BLaER1 (cell line): ENCODE measurements around the gene C4BPB.

Experiments
- H3K27ac ChIP-seq: shearing (Covaris generic); formaldehyde crosslinking; 2 replicates; pipeline ENCODE4 v1.8.1; 2022
- H3K27me3 ChIP-seq: shearing (Covaris generic); formaldehyde crosslinking; 2 replicates; pipeline ENCODE4 v1.8.1; 2022
- H3K36me3 ChIP-seq: shearing (Covaris generic); formaldehyde crosslinking; 2 replicates; pipeline ENCODE4 v1.8.1; 2022
- H3K4me1 ChIP-seq: shearing (Covaris generic); formaldehyde crosslinking; 2 replicates; pipeline ENCODE4 v1.8.1; 2022
- H3K4me2 ChIP-seq: shearing (Covaris generic); formaldehyde crosslinking; 2 replicates; pipeline ENCODE4 v1.8.1; 2022
- H3K4me3 ChIP-seq: shearing (Covaris generic); formaldehyde crosslinking; 2 replicates; pipeline ENCODE4 v1.8.1; 2022
- H3K9ac ChIP-seq: shearing (Covaris generic); formaldehyde crosslinking; 2 replicates; pipeline ENCODE4 v1.8.1; 2022
- H3K9me3 ChIP-seq: shearing (Covaris generic); formaldehyde crosslinking; 2 replicates; pipeline ENCODE4 v1.8.1; 2022
- H4K20me1 ChIP-seq: shearing (Covaris generic); formaldehyde crosslinking; 2 replicates; pipeline ENCODE4 v1.8.1; 2022
- Cebpa-rat ChIP-seq: shearing (Covaris generic); IDR thresholded peaks from 2 replicates; pipeline ENCODE4 v1.8.1; 2022

The C4BPB gene

DNA sequence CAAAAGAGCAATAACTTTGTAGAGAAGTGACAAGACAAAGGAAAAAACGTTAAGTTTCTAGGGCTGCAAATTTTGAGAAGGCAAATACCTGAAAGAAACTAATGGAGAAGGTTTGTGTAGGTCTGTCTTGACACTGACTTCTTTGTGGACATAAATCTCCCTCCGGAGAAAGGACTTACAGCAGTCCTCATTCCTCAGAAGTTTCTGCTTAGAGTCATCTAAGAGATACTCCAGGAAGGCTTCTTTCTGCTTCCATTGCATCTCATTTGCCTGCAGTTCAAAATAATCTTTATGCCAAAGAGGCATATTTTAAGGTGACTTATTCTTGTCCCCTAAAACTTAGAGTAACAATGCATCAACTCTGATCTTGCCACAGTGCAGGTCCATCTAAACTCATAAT, 4.4 kb upstream of the C4BPB start:
- Histone ChIP-seq H3K9ac (no peak overlapping the region), H3K4me3 (no peak overlapping the region), H3K36me3 (no peaks in the 10 kb centered on the region), H4K20me1 (no peaks in the 10 kb centered on the region), H3K4me1 (peaks cover 7% of the 10 kb centered on the region), H3K27ac (no peak overlapping the region), H3K27me3 (no peaks in the 10 kb centered on the region), H3K4me2 (no peak overlapping the region), H3K9me3 (no peaks in the 10 kb centered on the region)
- TF ChIP-seq Cebpa-rat = no peak

DNA sequence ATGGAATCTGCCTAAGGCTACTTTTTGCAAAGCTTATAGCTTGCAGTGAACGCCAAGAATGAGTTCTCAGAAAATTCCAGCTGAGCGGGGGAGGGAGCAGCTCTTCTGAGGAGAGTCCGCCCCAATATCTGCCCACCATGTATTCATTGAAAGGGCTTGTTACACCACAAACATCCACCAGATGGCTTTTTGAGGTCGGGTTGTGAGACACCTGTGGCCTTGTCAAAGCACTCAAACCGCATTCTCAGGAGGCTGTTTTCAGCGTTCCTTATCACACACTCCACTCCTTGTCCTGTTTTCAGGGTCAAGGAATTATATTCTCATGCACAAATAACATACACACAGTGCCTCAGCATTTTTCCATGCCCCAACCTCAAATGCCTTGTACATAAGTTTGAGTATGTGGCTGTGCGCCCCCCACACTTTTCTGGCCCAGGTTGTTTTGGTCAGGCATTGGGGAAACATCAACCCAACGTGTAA, 3.9 kb upstream of the C4BPB start:
- Histone ChIP-seq H3K27ac (no peak overlapping the region), H3K4me2 (no peak overlapping the region)

DNA sequence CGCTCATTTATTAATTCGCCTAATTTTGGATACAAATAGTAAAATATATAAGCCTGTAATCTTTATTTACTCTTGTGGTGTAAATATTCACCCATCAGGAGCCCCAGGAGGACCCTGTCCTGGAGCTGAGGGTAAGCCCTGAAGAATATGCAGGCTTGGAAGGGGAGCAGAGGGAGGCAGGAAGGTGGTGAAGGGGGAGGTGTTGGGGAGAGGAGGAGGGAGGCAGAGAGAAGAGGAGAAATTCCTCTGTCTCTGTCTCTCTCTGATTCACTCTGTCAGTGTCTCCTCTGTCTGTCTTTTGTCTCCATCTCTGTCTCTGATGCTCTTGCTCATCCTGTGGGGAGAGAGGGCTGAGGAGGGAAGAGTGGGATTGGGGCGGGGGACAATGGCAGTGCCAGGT, 2.8 kb upstream of the C4BPB start:
- Histone ChIP-seq H3K27ac (no peak overlapping the region), H3K36me3 (no peaks in the 10 kb centered on the region), H3K9ac (no peak overlapping the region), H3K27me3 (no peaks in the 10 kb centered on the region), H4K20me1 (no peaks in the 10 kb centered on the region), H3K4me1 (peaks cover 13% of the 10 kb centered on the region), H3K4me2 (no peak overlapping the region), H3K4me3 (no peak overlapping the region), H3K9me3 (no peaks in the 10 kb centered on the region)
- TF ChIP-seq Cebpa-rat = no peak

More for the DNA sequence above, 3.9 kb upstream of the C4BPB start:
- Histone ChIP-seq H3K9ac (no peak overlapping the region), H3K4me3 (no peak overlapping the region), H3K4me1 (peaks cover 12% of the 10 kb centered on the region), H4K20me1 (no peaks in the 10 kb centered on the region), H3K36me3 (no peaks in the 10 kb centered on the region), H3K9me3 (no peaks in the 10 kb centered on the region), H3K27me3 (no peaks in the 10 kb centered on the region)
- TF ChIP-seq Cebpa-rat = no peak

DNA sequence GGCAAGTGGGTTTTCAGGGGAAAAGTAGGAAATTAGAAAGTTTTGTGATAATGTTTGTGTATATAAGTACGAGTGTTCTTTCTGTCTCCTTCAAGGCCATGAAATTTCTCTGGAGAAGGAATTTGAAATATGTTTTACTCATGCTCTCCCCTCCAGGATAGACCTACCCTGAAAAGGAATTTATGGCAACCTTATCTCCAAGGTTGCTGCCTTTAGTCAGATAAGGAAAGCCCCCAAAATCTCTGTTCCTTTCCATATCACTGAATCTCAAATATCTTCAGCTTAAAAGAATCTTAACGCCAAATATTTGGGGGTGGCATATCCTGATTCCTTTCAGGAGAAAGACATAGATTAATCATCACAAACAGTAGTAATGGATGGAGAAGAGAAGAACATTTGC, 499 bp upstream of the C4BPB start:
- H3K9ac ChIP-seq = no peak overlapping the region
- H4K20me1 ChIP-seq = no peaks in the 10 kb centered on the region
- H3K4me1 ChIP-seq = peaks cover 13% of the 10 kb centered on the region
- no peak overlapping the region for H3K4me3 ChIP-seq
- H3K9me3 ChIP-seq = no peaks in the 10 kb centered on the region
- TF ChIP-seq Cebpa-rat = no peak
- no peak overlapping the region for H3K27ac ChIP-seq
- no peaks in the 10 kb centered on the region for H3K27me3 ChIP-seq
- no peaks in the 10 kb centered on the region for H3K36me3 ChIP-seq
- no peak overlapping the region for H3K4me2 ChIP-seq

DNA sequence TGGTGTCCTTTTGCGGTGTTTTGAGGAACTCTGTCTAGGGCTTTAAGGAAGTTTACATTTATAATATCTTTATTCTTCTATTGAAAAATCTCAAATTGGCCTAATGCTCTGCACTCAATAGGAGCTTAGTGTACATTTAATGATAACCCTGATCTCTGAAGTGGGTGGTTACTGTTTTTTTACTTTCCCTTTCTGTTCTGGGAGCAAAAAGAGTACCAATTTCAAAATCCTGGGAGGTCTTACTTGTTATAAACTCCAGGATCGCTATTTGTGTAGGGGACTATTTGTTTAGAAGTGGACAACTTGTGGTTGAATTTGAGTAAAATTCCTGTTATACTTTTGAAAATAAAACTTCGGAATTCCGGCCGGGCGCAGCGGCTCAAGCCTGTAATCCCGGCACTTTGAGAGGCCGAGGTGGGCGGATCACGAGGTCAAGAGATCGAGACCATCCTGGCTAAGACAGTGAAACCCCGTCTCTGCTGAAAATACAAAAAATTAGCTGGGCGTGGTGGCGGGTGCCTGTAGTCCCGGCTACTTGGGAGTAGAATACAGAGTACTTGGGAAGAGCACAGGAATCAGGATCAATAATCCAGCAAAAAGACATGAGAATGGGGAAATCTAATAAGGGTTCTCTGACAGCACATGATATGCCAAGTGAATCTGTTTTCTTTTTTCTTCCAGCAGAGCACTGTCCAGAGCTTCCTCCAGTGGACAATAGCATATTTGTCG, 1.1 kb downstream of the C4BPB start:
- no peak for TF ChIP-seq Cebpa-rat
- Histone ChIP-seq H3K27ac (no peak overlapping the region), H3K27me3 (no peaks in the 10 kb centered on the region), H3K36me3 (no peaks in the 10 kb centered on the region), H3K9ac (no peak overlapping the region), H4K20me1 (no peaks in the 10 kb centered on the region), H3K9me3 (no peaks in the 10 kb centered on the region), H3K4me2 (peak overlapping the region; percentile 56), H3K4me3 (no peak overlapping the region), H3K4me1 (peaks cover 13% of the 10 kb centered on the region)

DNA sequence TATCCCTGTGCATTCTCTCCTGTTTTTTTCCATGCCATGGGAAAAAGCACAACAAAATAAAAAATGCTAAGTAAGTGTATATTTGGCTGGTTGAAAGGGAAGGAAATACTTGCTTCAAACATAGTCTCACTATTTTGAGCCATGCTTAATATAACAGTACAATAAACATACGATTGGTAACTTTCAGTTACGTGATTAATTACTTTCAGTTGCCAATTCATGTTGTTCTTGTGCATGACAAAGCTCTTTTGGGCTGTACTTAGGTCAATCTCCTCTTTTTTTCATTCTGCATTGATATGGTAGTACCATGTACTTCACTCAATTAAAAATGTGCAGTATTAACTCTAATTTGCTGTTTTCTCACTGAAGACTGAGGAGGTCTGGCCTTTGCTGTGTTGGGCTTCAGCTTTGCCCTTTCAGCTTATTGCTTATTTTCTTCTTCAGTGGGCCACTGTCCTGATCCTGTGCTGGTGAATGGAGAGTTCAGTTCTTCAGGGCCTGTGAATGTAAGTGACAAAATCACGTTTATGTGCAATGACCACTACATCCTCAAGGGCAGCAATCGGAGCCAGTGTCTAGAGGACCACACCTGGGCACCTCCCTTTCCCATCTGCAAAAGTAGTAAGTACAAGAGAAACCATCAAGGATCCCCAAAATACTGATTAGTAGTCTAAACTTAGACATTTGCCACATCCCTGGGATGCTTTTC, 2.7 kb downstream of the C4BPB start:
- Histone ChIP-seq H3K9me3 (no peaks in the 10 kb centered on the region), H3K4me2 (no peak overlapping the region), H3K27ac (no peak overlapping the region), H3K27me3 (no peaks in the 10 kb centered on the region), H3K9ac (no peak overlapping the region), H3K4me3 (no peak overlapping the region), H3K36me3 (no peaks in the 10 kb centered on the region), H4K20me1 (no peaks in the 10 kb centered on the region), H3K4me1 (peaks cover 13% of the 10 kb centered on the region)
- TF ChIP-seq Cebpa-rat = no peak

DNA sequence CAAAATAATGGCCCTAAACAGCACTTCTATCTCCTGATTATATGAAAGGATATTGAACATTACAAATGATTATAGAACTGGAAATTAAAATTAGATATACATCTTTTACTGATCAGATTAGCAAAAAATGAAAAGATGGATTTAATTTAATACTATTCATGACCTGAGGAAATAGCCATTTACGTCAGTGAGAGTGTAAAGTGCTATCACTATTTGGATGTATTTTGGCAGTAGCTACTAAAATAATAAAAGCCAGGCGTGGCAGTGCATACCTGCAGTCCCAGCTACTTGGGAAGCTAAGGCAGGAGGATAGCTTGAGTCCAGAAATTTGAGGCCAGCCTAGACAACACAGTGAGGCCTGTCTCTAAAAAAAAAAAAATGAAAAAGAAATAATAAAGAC, 5.3 kb downstream of the C4BPB start:
- Histone ChIP-seq H4K20me1 (no peaks in the 10 kb centered on the region), H3K4me3 (no peak overlapping the region), H3K36me3 (no peaks in the 10 kb centered on the region), H3K9me3 (peaks cover 10% of the 10 kb centered on the region), H3K27ac (no peak overlapping the region), H3K4me1 (peaks cover 9% of the 10 kb centered on the region), H3K9ac (no peak overlapping the region), H3K27me3 (no peaks in the 10 kb centered on the region), H3K4me2 (no peak overlapping the region)
- no peak for TF ChIP-seq Cebpa-rat

DNA sequence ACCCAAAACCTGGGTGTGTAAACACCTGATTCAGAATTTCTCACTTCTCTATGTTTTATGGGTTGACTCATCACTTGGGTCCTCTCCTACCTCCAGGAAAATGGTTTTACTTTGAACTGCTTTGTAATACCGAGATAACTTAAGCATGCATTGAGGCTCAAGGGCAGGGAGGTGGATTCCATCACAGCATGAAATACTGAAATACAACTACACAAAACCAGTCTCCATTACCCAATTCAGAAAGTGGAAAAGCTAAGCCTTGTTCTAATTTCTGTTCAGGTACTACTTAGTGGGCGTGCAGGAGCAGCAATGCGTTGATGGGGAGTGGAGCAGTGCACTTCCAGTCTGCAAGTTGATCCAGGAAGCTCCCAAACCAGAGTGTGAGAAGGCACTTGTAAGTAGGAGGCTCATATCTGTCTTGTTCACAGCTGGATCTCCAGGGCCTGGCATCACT, 9.2 kb downstream of the C4BPB start:
- no peak for TF ChIP-seq Cebpa-rat
- Histone ChIP-seq H3K9me3 (peaks cover 14% of the 10 kb centered on the region), H3K27ac (no peak overlapping the region), H3K4me1 (no peaks in the 10 kb centered on the region), H3K27me3 (no peaks in the 10 kb centered on the region), H3K9ac (no peak overlapping the region), H3K36me3 (no peaks in the 10 kb centered on the region), H3K4me3 (no peak overlapping the region), H4K20me1 (no peaks in the 10 kb centered on the region), H3K4me2 (no peak overlapping the region)

DNA sequence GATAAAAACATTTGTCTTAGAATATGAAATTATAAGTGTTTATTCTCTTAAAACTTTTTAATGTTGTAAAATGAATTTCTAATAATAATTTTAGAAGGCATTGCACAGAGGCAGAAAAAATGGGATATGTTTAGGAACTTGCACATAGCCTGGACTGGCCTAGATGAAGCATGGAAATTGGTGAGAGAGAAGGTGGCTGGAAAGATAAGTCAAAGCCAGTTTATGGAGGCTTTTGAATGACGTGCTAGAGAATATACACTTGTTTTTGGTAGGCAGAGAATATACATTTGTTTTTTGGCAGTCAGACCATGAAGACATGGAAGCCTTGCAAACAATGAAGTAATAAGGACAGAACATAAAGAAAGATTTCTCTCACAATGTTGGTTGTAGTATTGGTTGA, 13.1 kb downstream of the C4BPB start:
- H3K4me2 ChIP-seq = no peak overlapping the region
- H3K36me3 ChIP-seq = no peaks in the 10 kb centered on the region
- TF ChIP-seq Cebpa-rat = no peak
- H3K4me1 ChIP-seq = no peaks in the 10 kb centered on the region
- no peak overlapping the region for H3K4me3 ChIP-seq
- no peak overlapping the region for H3K27ac ChIP-seq
- no peaks in the 10 kb centered on the region for H4K20me1 ChIP-seq
- H3K9ac ChIP-seq = no peak overlapping the region
- H3K9me3 ChIP-seq = peaks cover 14% of the 10 kb centered on the region
- no peaks in the 10 kb centered on the region for H3K27me3 ChIP-seq

DNA sequence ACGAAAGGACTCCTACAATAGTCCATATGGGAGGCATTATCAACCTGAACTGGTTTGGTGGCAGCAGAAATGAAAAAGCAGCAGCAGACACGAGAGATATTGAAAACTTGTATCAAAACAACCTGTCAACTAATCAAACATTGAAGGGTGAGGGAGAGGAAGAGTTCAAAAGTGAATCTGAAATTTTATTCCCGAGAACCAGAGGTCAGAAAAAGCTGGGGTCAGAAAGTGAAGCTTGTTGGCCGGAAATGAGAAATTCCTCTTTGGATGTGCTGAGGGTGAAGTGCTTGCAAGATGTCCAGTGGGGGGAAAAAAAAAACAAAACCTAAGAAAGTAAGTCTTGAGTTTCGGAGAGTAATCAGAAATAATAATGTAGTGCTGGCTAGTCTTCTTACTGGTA, 13.5 kb downstream of the C4BPB start:
- Histone ChIP-seq H3K27ac (no peak overlapping the region), H3K27me3 (no peaks in the 10 kb centered on the region)
- no peak for TF ChIP-seq Cebpa-rat

More for the DNA sequence above, 13.5 kb downstream of the C4BPB start:
- no peak overlapping the region for H3K4me3 ChIP-seq
- no peaks in the 10 kb centered on the region for H3K4me1 ChIP-seq
- no peaks in the 10 kb centered on the region for H3K36me3 ChIP-seq
- H3K9me3 ChIP-seq = peaks cover 14% of the 10 kb centered on the region
- H3K9ac ChIP-seq = no peak overlapping the region
- no peaks in the 10 kb centered on the region for H4K20me1 ChIP-seq
- no peak overlapping the region for H3K4me2 ChIP-seq
